OCI-LY7 (cell line): ENCODE results near the gene XCL1. TPM values are rescaled to one million over a fixed set of nuclear protein-coding genes. Genes with fewer than 3 reads are reported as not detected.

Experiments
- BruUV-seq: library from RNA; stranded (reverse); fragments of 400-500 nt; replicated peaks from 2 replicates; lab custom pipeline; 2021; lab: Mats Ljungman, UMichigan
- CTCF ChIA-PET: fragments of 300-600 bp; sonication (Branson Sonifier 250); formaldehyde crosslinking; loops from one replicate; lab custom pipeline; 2022; ENCODE audit warnings: antibody characterized with exemption; ENCODE audit not compliant: unreplicated experiment; lab: Charles Lee
- POLR2A ChIA-PET: fragments of 300-600 bp; sonication (Branson Sonifier 250); formaldehyde crosslinking; loops from one replicate; lab custom pipeline; 2022; ENCODE audit warnings: antibody characterized with exemption; lab: Charles Lee
- DNase-seq: peaks from one replicate; pipeline ENCODE4 v3.0.0-alpha.2; 2015; ENCODE audit warnings: low spot score
- H2AFZ ChIP-seq: fragments of 200-600 bp; sonication (generic), shearing (Covaris generic); 2 replicates; pipeline ENCODE4 v1.6.1; 2014; ENCODE audit warnings: mild to moderate bottlenecking, antibody characterized with exemption, low read length, moderate library complexity
- H3K27ac ChIP-seq: fragments of 200-600 bp; sonication (generic); 2 replicates; pipeline ENCODE4 v1.5.1; 2014; ENCODE audit warnings: mixed run types, low read depth, mild to moderate bottlenecking, moderate library complexity, low read length, inconsistent platforms; ENCODE audit not compliant: poor library complexity, severe bottlenecking
- H3K36me3 ChIP-seq: fragments of 200-600 bp; sonication (generic); 2 replicates; pipeline ENCODE4 v1.6.1; 2014; ENCODE audit warnings: mild to moderate bottlenecking, antibody characterized with exemption, low read length, moderate library complexity, mixed read lengths; ENCODE audit not compliant: insufficient read depth
- H3K4me1 ChIP-seq: fragments of 200-600 bp; sonication (generic); 2 replicates; pipeline ENCODE4 v1.5.1; 2014; ENCODE audit warnings: mild to moderate bottlenecking, low read length; ENCODE audit not compliant: insufficient read depth, poor library complexity, severe bottlenecking
- H3K4me2 ChIP-seq: fragments of 200-600 bp; sonication (generic); 2 replicates; pipeline ENCODE4 v1.6.1; 2014; ENCODE audit warnings: mild to moderate bottlenecking, low read length
- H3K4me3 ChIP-seq: fragments of 200-600 bp; sonication (generic); 2 replicates; pipeline ENCODE4 v1.5.1; 2014; ENCODE audit warnings: mild to moderate bottlenecking, low read depth, low read length; ENCODE audit not compliant: poor library complexity, severe bottlenecking
- H3K79me2 ChIP-seq: fragments of 200-600 bp; sonication (generic); 2 replicates; pipeline ENCODE4 v1.6.1; 2016; ENCODE audit warnings: low read depth, mild to moderate bottlenecking, low read length, moderate library complexity, mixed read lengths; ENCODE audit not compliant: insufficient read depth
- H3K9me2 ChIP-seq: fragments of 200-600 bp; sonication (generic); 2 replicates; pipeline ENCODE4 v1.6.1; 2016; ENCODE audit warnings: mild to moderate bottlenecking, low read length, mixed read lengths; ENCODE audit not compliant: insufficient read depth
- H3K9me3 ChIP-seq: fragments of 200-600 bp; sonication (generic); 2 replicates; pipeline ENCODE4 v1.6.1; 2014; ENCODE audit warnings: mild to moderate bottlenecking, mixed run types, low read length, mixed read lengths
- H4K20me1 ChIP-seq: fragments of 200-600 bp; sonication (generic); 2 replicates; pipeline ENCODE4 v1.6.1; 2014; ENCODE audit warnings: mild to moderate bottlenecking, antibody characterized with exemption, low read length, moderate library complexity, mixed read lengths; ENCODE audit not compliant: insufficient read depth
- CTCF ChIP-seq: fragments of 200-600 bp; sonication (generic); conservative IDR thresholded peaks from 2 replicates; pipeline ENCODE4 v1.5.1; 2014; ENCODE audit warnings: mild to moderate bottlenecking, antibody characterized with exemption, low read length, moderate library complexity, mixed read lengths
- EZH2phosphoT487 ChIP-seq: fragments of 200-600 bp; sonication (generic); IDR thresholded peaks from 2 replicates; pipeline ENCODE4 v1.6.1; 2018; ENCODE audit warnings: low read depth, borderline replicate concordance, mild to moderate bottlenecking, mixed run types, antibody characterized with exemption, low read length, moderate library complexity, mixed read lengths
- intact Hi-C: fragments of 100-400 bp; cut with micrococcal nuclease; formaldehyde crosslinking; loops from one replicate; pipeline ENCODE4 v1.10.0; 2022; ENCODE audit not compliant: unreplicated experiment
- total RNA-seq, 2 experiments: library from RNA; depleted of rRNA in 1 of 2; stranded (reverse); fragments of >200 nt in 1 of 2; shearing (Covaris generic) in 1 of 2; gene quantifications; 2 replicates each; pipeline ENCODE4 v1.2.3, GENCODE V29; 2014 to 2022

XCL1 gene
- total RNA-seq, 2 experiments from 2014 or later: not detected

DNA sequence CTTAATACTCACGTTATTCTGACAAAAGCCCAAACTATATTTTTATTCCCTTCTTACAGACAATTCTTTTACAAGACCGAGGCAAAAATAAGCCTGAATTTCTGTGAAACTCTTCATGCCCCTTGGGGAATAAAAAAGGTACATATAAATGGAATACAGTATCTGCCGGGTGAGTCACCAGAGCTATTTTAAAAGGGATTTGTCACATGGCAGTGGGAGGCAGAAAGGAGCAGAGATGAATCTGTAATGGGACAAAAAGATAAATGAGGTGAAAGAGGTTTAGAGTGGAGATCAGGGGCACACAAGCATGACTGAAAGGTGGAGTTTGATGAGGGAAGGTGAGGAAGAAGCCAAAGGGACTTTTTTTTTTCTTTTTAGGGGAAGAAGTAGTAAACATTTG is 8.8 kb downstream of the XCL1 start:
- BruUV-seq: no TSS peak
- CTCF ChIA-PET: no interaction called here

GRCh38 chr1:168585937-168586336 is 9.5 kb downstream of the XCL1 start:
- intact Hi-C loops: no loop called here
- Histone ChIP-seq H3K4me3 (no peak overlapping the region), H3K4me1 (no peaks in the 10 kb centered on the region), H3K36me3 (no peaks in the 10 kb centered on the region), H3K27ac (no peak overlapping the region), H3K4me2 (no peak overlapping the region), H2AFZ (no peak overlapping the region), H4K20me1 (no peaks in the 10 kb centered on the region; the same call in 1 of the 2 replicates), H3K79me2 (no peaks in the 10 kb centered on the region), H3K9me3 (no peaks in the 10 kb centered on the region), H3K9me2 (no peaks in the 10 kb centered on the region)
- CTCF ChIA-PET: no interaction called here
- no peak for TF ChIP-seq EZH2phosphoT487
- TF ChIP-seq CTCF: no peak
- no peak for DNase-seq
- POLR2A ChIA-PET: no interaction called here
- BruUV-seq: no TSS peak

More for the DNA sequence above, 8.8 kb downstream of the XCL1 start:
- no peaks in the 10 kb centered on the region for H3K9me2 ChIP-seq
- no peaks in the 10 kb centered on the region; the same call in 1 of the 2 replicates for H4K20me1 ChIP-seq
- TF ChIP-seq CTCF: no peak
- TF ChIP-seq EZH2phosphoT487: no peak
- no peak overlapping the region for H3K4me2 ChIP-seq
- intact Hi-C loops: no loop called here
- H3K9me3 ChIP-seq: no peaks in the 10 kb centered on the region
- no peaks in the 10 kb centered on the region for H3K4me1 ChIP-seq
- POLR2A ChIA-PET: no interaction called here
- H3K36me3 ChIP-seq: no peaks in the 10 kb centered on the region
- no peak overlapping the region for H2AFZ ChIP-seq
- H3K4me3 ChIP-seq: no peak overlapping the region
- no peak for DNase-seq
- H3K27ac ChIP-seq: no peak overlapping the region
- H3K79me2 ChIP-seq: no peaks in the 10 kb centered on the region

DNA sequence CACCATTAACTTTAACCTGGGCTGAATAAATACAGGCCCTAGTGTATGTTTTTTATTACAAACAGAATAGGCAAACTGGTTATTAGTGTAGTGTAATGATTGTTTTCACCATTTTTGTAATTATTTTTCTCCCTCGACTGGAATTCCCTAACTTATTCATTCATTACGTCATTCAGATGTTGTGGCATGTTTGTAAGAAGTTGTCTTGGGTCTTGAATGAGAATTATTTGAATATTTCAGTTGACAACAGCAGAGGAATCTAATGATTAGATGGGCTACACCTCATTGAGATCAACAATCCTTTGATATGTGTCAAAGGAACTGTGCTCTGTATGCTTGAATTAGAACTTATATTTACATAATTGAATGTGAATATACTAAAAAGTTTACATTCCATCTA is 12.8 kb downstream of the XCL1 start:
- POLR2A ChIA-PET: no interaction called here
- no peak for DNase-seq
- H3K36me3 ChIP-seq: no peaks in the 10 kb centered on the region
- TF ChIP-seq CTCF (no peak), EZH2phosphoT487 (no peak)
- CTCF ChIA-PET: no interaction called here
- H3K9me2 ChIP-seq: no peaks in the 10 kb centered on the region
- no peak overlapping the region for H3K4me3 ChIP-seq
- H3K4me1 ChIP-seq: no peaks in the 10 kb centered on the region
- no peak overlapping the region for H3K4me2 ChIP-seq
- no peaks in the 10 kb centered on the region; the same call in 1 of the 2 replicates for H4K20me1 ChIP-seq
- H3K79me2 ChIP-seq: no peaks in the 10 kb centered on the region
- BruUV-seq: no TSS peak
- H2AFZ ChIP-seq: no peak overlapping the region
- no peak overlapping the region for H3K27ac ChIP-seq
- intact Hi-C loops: no loop called here
- no peaks in the 10 kb centered on the region for H3K9me3 ChIP-seq
